Activated CD8-positive, alpha-beta memory T cell treated with anti-CD3 and anti-CD28 coated beads, Interleukin-2, amount 10 ng/mL, durations not matched to agents 7 days and 5 days (primary cell): Measurements from ENCODE around the gene CLCN5. TPM values are rescaled to one million over a fixed set of nuclear protein-coding genes. Genes with fewer than 3 reads are reported as not detected.

ENCODE experiments used
- ATAC-seq: fragments of 150-1000 bp; cut with Tn5 transposase; one replicate; pipeline ENCODE4 v1.10.0; 2021; ENCODE audit warnings: moderate library complexity
- CTCF ChIA-PET: fragments of 350-600 bp; sonication (Branson Sonifier 250); formaldehyde crosslinking; loops from one replicate; lab custom pipeline; 2021; ENCODE audit warnings: antibody characterized with exemption; lab: Charles Lee
- DNase-seq: peaks from one replicate; pipeline ENCODE4 v3.0.0-alpha.2; 2020
- H3K27ac Mint-ChIP-seq: one replicate; pipeline ENCODE4 v1.8.0; 2021; ENCODE audit warnings: mild to moderate bottlenecking, mixed read lengths
- H3K27me3 Mint-ChIP-seq: one replicate; pipeline ENCODE4 v1.8.0; 2021; ENCODE audit warnings: mixed read lengths
- H3K36me3 Mint-ChIP-seq: one replicate; pipeline ENCODE4 v1.8.0; 2021; ENCODE audit warnings: mild to moderate bottlenecking, mixed read lengths
- H3K4me1 Mint-ChIP-seq: one replicate; pipeline ENCODE4 v1.8.0; 2021; ENCODE audit warnings: mixed read lengths
- H3K4me3 Mint-ChIP-seq: one replicate; pipeline ENCODE4 v1.8.0; 2021; ENCODE audit warnings: mild to moderate bottlenecking, moderate library complexity, mixed read lengths
- H3K9me3 Mint-ChIP-seq: one replicate; pipeline ENCODE4 v1.8.0; 2022; ENCODE audit warnings: low read depth, mixed read lengths
- total RNA-seq, 2 experiments: library from RNA; stranded (reverse); gene quantifications; one replicate each; pipeline ENCODE4 v1.2.3, GENCODE V29; 2021

CLCN5 gene
- total RNA-seq, 2 experiments from 2014 or later, result 4.0 to 5.3 TPM

GRCh38 chrX:50045823-50046222 is 123.4 kb downstream of the CLCN5 start:
- ATAC-seq (no peak), DNase-seq (no peak)
- Mint-ChIP-seq H3K27ac (no peak overlapping the region), H3K36me3 (peaks cover 2% of the 10 kb centered on the region), H3K4me3 (no peak overlapping the region), H3K27me3 (no peaks in the 10 kb centered on the region), H3K9me3 (no peaks in the 10 kb centered on the region), H3K4me1 (no peaks in the 10 kb centered on the region)
- CTCF ChIA-PET, result no interaction called here

- no peaks in the 10 kb centered on the region for H3K27me3 Mint-ChIP-seq
- no peak overlapping the region for H3K4me3 Mint-ChIP-seq
- no peak overlapping the region for H3K27ac Mint-ChIP-seq
- CTCF ChIA-PET, result no interaction called here
- H3K36me3 Mint-ChIP-seq, result no peaks in the 10 kb centered on the region
- DNase-seq (no peak), ATAC-seq (no peak)
- no peaks in the 10 kb centered on the region for H3K4me1 Mint-ChIP-seq
- H3K9me3 Mint-ChIP-seq, result no peaks in the 10 kb centered on the region
Observed at GRCh38 chrX:50049228-50049627, 126.8 kb downstream of the CLCN5 start.

- ATAC-seq (no peak), DNase-seq (no peak)
- H3K4me3 Mint-ChIP-seq, result no peak overlapping the region
- no peaks in the 10 kb centered on the region for H3K36me3 Mint-ChIP-seq
- CTCF ChIA-PET, result no interaction called here
- H3K27me3 Mint-ChIP-seq, result no peaks in the 10 kb centered on the region
- no peaks in the 10 kb centered on the region for H3K9me3 Mint-ChIP-seq
- no peak overlapping the region for H3K27ac Mint-ChIP-seq
- H3K4me1 Mint-ChIP-seq, result no peaks in the 10 kb centered on the region
Observed at GRCh38 chrX:50054147-50054546, 131.8 kb downstream of the CLCN5 start.

GRCh38 chrX:50066318-50066937 is 144.0 kb downstream of the CLCN5 start:
- CTCF ChIA-PET, result no interaction called here
- no peaks in the 10 kb centered on the region for H3K4me1 Mint-ChIP-seq
- H3K27me3 Mint-ChIP-seq, result no peaks in the 10 kb centered on the region
- H3K4me3 Mint-ChIP-seq, result no peak overlapping the region
- no peak overlapping the region for H3K27ac Mint-ChIP-seq
- DNase-seq, result no peak
- no peak for ATAC-seq
- no peaks in the 10 kb centered on the region for H3K9me3 Mint-ChIP-seq
- no peaks in the 10 kb centered on the region for H3K36me3 Mint-ChIP-seq

- H3K9me3 Mint-ChIP-seq, result no peaks in the 10 kb centered on the region
- no peaks in the 10 kb centered on the region for H3K27me3 Mint-ChIP-seq
- ATAC-seq (no peak), DNase-seq (no peak)
- no peaks in the 10 kb centered on the region for H3K4me1 Mint-ChIP-seq
- no peaks in the 10 kb centered on the region for H3K36me3 Mint-ChIP-seq
- CTCF ChIA-PET, result no interaction called here
- no peak overlapping the region for H3K27ac Mint-ChIP-seq
- H3K4me3 Mint-ChIP-seq, result no peak overlapping the region
Observed at GRCh38 chrX:50067435-50068284, 145.3 kb downstream of the CLCN5 start.

- ATAC-seq, result no peak
- Mint-ChIP-seq H3K9me3 (no peaks in the 10 kb centered on the region), H3K27me3 (no peaks in the 10 kb centered on the region), H3K36me3 (no peaks in the 10 kb centered on the region), H3K4me1 (no peaks in the 10 kb centered on the region), H3K27ac (no peak overlapping the region), H3K4me3 (no peak overlapping the region)
- no peak for DNase-seq
- CTCF ChIA-PET, result no interaction called here
Observed at GRCh38 chrX:50068285-50068563, 145.8 kb downstream of the CLCN5 start.

- DNase-seq, result no peak
- no peaks in the 10 kb centered on the region for H3K27me3 Mint-ChIP-seq
Observed at GRCh38 chrX:50068893-50069292, 146.5 kb downstream of the CLCN5 start.

GRCh38 chrX:50071494-50071893 is 149.1 kb downstream of the CLCN5 start:
- DNase-seq (no peak), ATAC-seq (no peak)
- Mint-ChIP-seq H3K4me3 (no peak overlapping the region), H3K27me3 (no peaks in the 10 kb centered on the region), H3K9me3 (no peaks in the 10 kb centered on the region), H3K27ac (no peak overlapping the region), H3K36me3 (no peaks in the 10 kb centered on the region), H3K4me1 (no peaks in the 10 kb centered on the region)
- CTCF ChIA-PET, result no interaction called here

More at GRCh38 chrX:50068893-50069292, 146.5 kb downstream of the CLCN5 start:
- CTCF ChIA-PET, result no interaction called here
- no peaks in the 10 kb centered on the region for H3K9me3 Mint-ChIP-seq
- no peak for ATAC-seq
- H3K27ac Mint-ChIP-seq, result no peak overlapping the region
- H3K4me1 Mint-ChIP-seq, result no peaks in the 10 kb centered on the region
- no peak overlapping the region for H3K4me3 Mint-ChIP-seq
- no peaks in the 10 kb centered on the region for H3K36me3 Mint-ChIP-seq

- CTCF ChIA-PET, result no interaction called here
- no peaks in the 10 kb centered on the region for H3K9me3 Mint-ChIP-seq
- H3K4me3 Mint-ChIP-seq, result no peak overlapping the region
- H3K27ac Mint-ChIP-seq, result no peak overlapping the region
- H3K27me3 Mint-ChIP-seq, result no peaks in the 10 kb centered on the region
- no peak for ATAC-seq
- H3K4me1 Mint-ChIP-seq, result no peaks in the 10 kb centered on the region
- no peak for DNase-seq
- H3K36me3 Mint-ChIP-seq, result no peaks in the 10 kb centered on the region
Observed at GRCh38 chrX:50072110-50072509, 149.7 kb downstream of the CLCN5 start.

GRCh38 chrX:50073601-50074000 is 151.2 kb downstream of the CLCN5 start:
- Mint-ChIP-seq H3K4me3 (no peak overlapping the region), H3K4me1 (no peaks in the 10 kb centered on the region), H3K27me3 (no peaks in the 10 kb centered on the region), H3K36me3 (no peaks in the 10 kb centered on the region), H3K27ac (no peak overlapping the region), H3K9me3 (no peaks in the 10 kb centered on the region)
- DNase-seq (no peak), ATAC-seq (no peak)
- CTCF ChIA-PET, result no interaction called here

- CTCF ChIA-PET, result no interaction called here
- H3K9me3 Mint-ChIP-seq, result no peaks in the 10 kb centered on the region
- ATAC-seq (no peak), DNase-seq (no peak)
- no peak overlapping the region for H3K27ac Mint-ChIP-seq
- H3K36me3 Mint-ChIP-seq, result no peaks in the 10 kb centered on the region
- no peak overlapping the region for H3K4me3 Mint-ChIP-seq
- no peaks in the 10 kb centered on the region for H3K4me1 Mint-ChIP-seq
- no peaks in the 10 kb centered on the region for H3K27me3 Mint-ChIP-seq
Observed at GRCh38 chrX:50075630-50076339, 153.4 kb downstream of the CLCN5 start.

- DNase-seq (no peak), ATAC-seq (no peak)
- H3K36me3 Mint-ChIP-seq, result no peaks in the 10 kb centered on the region
- no peaks in the 10 kb centered on the region for H3K27me3 Mint-ChIP-seq
- CTCF ChIA-PET, result no interaction called here
- no peak overlapping the region for H3K27ac Mint-ChIP-seq
- peaks cover 4% of the 10 kb centered on the region for H3K4me1 Mint-ChIP-seq
- no peaks in the 10 kb centered on the region for H3K9me3 Mint-ChIP-seq
- H3K4me3 Mint-ChIP-seq, result no peak overlapping the region
Observed at GRCh38 chrX:50081282-50081889, 159.0 kb downstream of the CLCN5 start.

- Mint-ChIP-seq H3K4me1 (peaks cover 4% of the 10 kb centered on the region), H3K27me3 (no peaks in the 10 kb centered on the region), H3K4me3 (no peak overlapping the region), H3K27ac (no peak overlapping the region), H3K36me3 (no peaks in the 10 kb centered on the region), H3K9me3 (no peaks in the 10 kb centered on the region)
- no peak for ATAC-seq
- CTCF ChIA-PET, result no interaction called here
- DNase-seq, result no peak
Observed at GRCh38 chrX:50082741-50083140, 160.3 kb downstream of the CLCN5 start.
